HG03095 (cell line): Measurements from ENCODE around the gene KCNIP4.
"Not testable (repeated sequence)": the region's sequence is repeated elsewhere in the genome, so short reads cannot be mapped to it uniquely, and the experiment has no call there.

Experiments used
- ATAC-seq: cut with Tn5 transposase; IDR thresholded peaks from one replicate; pipeline ENCODE4 v1.9.1; 2021; ENCODE audit warnings: moderate library complexity; ENCODE audit not compliant: unreplicated experiment

The KCNIP4 gene

GRCh38 chr4:20809812-20810211 lies 1138.8 kb downstream of the KCNIP4 start:
- no peak for ATAC-seq

GRCh38 chr4:20805716-20806115 lies 1142.9 kb downstream of the KCNIP4 start:
- ATAC-seq: no peak

DNA sequence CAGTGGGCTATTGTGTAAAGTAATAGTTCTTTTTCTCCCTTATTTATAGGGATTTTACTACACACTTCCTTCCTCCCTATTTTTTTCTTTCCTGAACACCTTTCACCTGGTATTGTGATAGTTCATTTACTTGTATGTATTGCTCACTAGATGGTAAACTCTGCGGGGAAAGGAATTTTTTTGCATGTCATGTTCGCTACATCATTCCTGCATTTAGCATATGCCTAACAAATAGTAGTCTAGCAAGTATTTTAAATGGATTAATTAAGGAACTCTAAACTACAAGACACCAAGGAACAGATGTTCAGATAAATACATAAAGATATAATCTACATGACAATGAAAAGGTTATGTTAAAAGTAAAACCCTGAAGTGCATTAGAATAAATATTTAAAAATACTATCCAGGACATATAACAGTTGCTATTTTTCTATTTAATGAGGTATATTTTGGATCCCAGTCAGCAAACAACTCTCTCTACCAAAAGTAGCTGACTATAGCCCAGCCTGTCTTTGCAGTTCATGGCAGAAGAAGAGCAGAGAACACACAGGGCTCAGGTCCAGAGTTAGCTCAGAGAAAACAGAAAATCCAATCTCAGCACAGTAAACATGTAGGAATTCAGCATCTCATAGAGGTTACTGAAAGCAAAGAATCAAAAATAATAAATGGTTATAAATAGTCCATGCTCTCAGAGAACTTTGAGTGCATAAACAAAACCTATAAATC lies 1160.5 kb downstream of the KCNIP4 start:
- no peak for ATAC-seq

DNA sequence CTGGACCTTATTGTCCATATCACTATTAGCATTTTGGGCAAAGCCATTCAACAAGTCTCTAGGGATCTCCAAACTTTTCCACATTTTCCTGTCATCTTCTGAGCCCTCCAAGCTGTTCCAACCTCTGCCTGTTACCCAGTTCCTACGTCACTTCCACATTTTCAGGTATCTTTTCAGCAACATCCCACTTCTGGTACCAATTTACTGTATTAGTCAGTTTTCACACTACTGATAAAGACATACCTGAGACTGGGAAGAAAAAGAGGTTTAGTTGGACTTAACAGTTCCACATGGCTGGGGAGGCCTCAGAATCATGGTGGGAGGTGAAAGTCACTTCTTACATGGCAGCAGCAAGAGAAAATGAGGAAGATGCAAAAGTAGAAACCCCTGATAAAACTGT lies 1165.4 kb downstream of the KCNIP4 start:
- not testable (repeated sequence) for ATAC-seq

DNA sequence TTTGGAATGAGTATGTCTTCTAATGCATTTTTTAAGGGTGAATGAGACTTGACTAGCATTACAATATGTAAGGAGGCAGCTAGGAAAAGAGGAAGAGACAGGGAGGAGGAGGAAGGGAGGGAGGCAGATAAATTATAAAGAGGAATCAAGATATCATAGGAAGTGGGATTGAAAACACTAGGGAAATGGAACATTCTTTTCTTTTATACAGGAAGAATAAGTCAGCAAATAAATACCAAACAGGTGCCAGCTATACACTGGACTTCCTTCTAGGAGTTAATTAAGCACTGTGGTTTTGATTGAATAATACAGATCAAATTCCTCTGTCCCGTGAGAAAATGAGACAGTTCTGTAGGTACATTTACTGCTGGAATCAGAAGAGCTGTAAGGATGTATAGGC lies 1169.7 kb downstream of the KCNIP4 start:
- ATAC-seq: no peak

- ATAC-seq: no peak
Measured at GRCh38 chr4:20773144-20773997, 1175.2 kb downstream of the KCNIP4 start.

- no peak for ATAC-seq
Measured at GRCh38 chr4:20764366-20764992, 1184.1 kb downstream of the KCNIP4 start.

DNA sequence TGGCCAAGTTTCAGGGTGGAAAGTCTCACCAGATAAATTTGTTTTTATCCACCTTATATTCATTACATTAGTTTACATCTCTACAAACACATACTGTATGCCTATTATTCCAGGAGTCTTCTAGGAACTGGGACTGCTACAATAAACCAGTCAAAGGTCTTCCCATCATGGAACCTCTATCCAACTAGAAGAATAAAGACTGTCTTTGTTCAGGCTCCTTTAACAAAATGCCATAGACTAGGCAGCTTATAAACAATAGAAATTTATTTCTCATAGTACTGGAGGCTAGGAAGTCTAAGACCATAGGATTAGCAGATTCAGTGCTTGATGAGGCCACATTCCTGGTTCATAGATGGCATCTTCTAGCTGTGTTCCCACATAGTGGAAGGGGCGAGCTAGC lies 1186.7 kb downstream of the KCNIP4 start:
- ATAC-seq: no peak

DNA sequence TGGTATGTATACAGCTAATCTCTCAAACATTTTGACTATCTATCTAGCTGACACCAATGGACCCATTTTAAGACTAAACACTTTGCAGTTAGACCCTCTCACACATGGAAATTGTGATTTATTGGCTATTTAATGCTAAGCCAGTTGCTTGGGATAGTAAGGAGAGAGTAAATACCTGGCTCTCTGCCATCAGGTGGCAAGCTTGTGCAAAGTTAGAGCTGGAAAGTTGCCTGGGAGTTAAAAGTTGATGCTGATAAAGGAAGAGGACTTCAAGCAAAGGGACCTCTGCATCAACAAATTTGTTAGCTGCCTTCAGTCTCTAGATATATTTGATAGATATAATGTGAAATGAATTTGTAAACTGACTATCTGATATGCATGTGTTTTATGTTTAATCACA lies 1187.2 kb downstream of the KCNIP4 start:
- ATAC-seq: no peak

GRCh38 chr4:20760053-20760452 lies 1188.5 kb downstream of the KCNIP4 start:
- ATAC-seq: no peak

DNA sequence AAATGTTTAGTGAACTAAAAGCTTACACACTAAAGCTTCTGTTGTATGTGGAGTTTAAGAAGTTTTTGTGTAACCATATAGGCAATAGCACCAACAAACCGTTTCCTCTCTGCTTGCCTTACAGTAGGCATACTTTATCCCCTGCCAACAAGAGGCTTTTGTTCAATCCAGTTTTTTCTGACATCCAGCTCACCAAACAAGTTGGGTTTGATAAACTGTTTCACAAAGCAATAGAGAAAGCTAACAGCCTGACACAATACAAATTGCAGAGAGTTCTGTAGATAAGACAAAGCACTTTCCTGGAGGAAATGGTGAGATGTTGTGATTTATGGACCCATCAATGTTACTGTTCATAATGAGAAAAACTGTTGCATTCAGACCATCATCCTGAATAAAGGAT lies 1194.5 kb downstream of the KCNIP4 start:
- no peak for ATAC-seq

DNA sequence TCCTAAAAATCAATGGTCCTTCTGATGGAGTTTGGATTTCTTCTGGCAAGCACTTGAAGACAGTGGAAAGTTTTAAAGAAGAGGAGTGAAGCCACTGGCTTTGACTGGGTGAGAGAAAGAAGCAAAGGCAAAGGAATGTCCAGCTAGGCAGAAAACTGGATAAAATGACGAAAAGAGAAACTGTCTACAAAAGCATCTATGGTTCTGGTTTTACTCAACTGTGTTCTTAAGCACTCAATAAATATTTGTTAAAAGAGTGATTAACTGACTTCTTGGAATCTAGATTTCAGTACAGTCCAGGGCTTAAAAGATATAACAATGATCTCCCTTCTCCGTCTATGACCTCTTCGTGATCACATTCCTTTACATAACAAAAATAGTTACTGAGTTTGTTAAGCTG lies 1195.9 kb downstream of the KCNIP4 start:
- no peak for ATAC-seq

- ATAC-seq: not testable (repeated sequence)
Measured at GRCh38 chr4:20746000-20746399, 1202.6 kb downstream of the KCNIP4 start.

DNA sequence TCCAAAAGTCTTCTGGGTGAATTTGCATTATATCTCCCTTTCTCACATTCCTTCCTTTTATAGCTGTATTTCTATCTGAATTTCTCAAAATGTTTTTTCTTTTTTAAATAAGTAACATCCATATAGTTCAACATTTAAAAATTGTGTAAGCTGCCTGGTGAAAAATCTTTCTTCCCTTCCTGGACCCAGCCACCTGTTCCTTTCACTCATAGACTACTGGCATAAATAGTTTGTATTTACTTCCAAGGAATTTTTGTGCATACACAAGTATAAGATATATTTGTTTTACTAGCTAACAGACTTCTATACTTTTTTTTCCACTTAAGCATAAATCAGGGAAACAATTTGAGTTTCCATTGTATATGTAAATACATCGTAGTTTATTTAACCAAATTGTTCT lies 1212.6 kb downstream of the KCNIP4 start:
- no peak for ATAC-seq

DNA sequence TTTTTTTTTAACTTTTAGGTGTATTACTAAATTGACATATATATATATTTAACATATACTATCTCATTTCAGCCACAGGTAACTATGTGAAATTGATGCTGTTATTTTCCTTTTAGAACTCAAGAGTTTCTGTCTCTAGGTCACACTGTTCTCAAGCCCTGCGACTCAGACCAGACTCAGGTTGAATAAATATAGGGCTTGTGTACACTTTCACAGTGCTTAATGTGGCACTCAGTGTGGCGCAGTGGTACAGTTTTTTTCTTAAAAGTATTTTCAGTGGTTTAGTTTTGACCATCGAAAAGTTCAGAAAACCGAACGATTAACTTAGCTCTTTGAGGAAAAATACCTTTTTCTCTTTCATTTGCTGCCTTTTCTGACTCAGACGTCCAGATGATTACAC lies 1223.7 kb downstream of the KCNIP4 start:
- ATAC-seq: no peak

- ATAC-seq: no peak
Measured at GRCh38 chr4:20723463-20723862, 1225.1 kb downstream of the KCNIP4 start.

- no peak for ATAC-seq
Measured at GRCh38 chr4:20723019-20723418, 1225.6 kb downstream of the KCNIP4 start.

- ATAC-seq: no peak
Measured at GRCh38 chr4:20711335-20711734, 1237.2 kb downstream of the KCNIP4 start.

DNA sequence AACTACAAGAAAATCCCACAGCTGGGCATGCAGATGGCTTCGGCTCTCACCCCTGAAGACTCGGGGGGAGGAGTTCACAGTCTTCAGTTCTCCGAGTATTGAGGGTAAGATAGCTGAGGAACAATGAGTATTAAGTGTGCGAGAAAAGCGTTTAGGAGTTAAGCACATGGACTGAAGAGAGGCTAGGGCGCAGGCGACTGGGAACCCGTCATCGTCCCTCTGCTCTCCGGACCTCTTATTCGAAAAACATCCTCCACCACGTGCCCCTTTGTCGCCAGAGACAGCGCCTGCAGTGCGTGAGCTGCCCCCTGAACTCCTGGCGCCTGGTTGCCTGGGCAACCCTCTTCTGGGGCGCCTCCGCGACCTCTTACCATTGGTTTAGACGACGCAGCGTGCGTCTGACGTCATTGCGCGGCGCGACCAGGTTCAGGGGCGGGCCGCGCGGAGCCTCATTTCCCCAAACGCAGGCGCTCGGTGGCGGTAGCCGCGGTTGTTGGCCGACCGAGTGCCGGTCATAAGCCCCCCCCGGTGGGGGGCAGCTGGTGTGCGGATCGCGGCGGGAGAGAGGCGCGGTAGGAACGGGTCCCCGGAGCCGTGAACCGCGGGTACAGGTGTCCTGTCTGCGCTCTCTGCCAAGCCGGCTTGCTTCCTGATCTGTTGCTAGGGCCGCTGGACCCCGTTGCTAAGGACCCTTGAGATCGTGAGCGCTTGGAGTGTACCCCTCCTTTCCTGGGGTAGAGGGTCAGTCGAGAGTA lies 1248.4 kb downstream of the KCNIP4 start, which contains the start of gene PACRGL:
Gene PACRGL (plus strand): TSS at position 452 of the 755 bp plus-strand sequence. CDS start 4,024 bp downstream, outside the sequence.
- ATAC-seq: peak; percentile 100

GRCh38 chr4:20698820-20699219 lies 1249.8 kb downstream of the KCNIP4 start:
- ATAC-seq: no peak

DNA sequence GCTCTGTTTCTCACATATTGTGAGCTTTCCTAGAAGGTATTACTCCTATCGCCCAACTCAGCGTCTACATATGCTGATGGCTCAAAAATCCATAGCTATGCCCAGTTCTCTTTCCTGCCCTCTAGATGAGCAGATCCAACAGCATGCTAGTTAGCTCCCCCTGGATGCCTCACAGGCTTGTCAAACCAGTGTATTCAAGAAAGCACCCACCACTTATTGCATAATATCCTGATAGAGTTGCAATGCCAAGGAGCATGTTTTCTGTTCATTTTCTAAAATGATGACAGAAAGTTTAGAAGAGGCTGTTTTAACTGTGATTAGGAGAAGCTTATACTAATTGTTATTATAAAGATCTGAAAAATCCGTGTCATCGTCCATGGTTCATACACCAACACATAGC lies 1250.2 kb downstream of the KCNIP4 start:
- no peak for ATAC-seq
